Left ventricle myocardium inferior (tissue), 1 donor: ENCODE results near the gene FAM120AOS. TPM values are rescaled to one million over a fixed set of nuclear protein-coding genes. Genes with fewer than 3 reads are reported as not detected.
"Not testable (repeated sequence)": the region's sequence is repeated elsewhere in the genome, so short reads cannot be mapped to it uniquely, and the experiment has no call there.

Experiments
- DNase-seq: peaks from one replicate; pipeline ENCODE4 v3.0.0-alpha.2; 2020
- H3K27ac ChIP-seq: fragments of 200-600 bp; replicated peaks from 2 replicates; pipeline ENCODE4 v1.8.0; 2021
- H3K27me3 ChIP-seq: fragments of 200-600 bp; 2 replicates; pipeline ENCODE4 v1.8.0; 2021; ENCODE audit warnings: low read depth
- H3K36me3 ChIP-seq: fragments of 200-600 bp; 2 replicates; pipeline ENCODE4 v1.8.0; 2021
- H3K4me1 ChIP-seq: fragments of 200-600 bp; 2 replicates; pipeline ENCODE4 v1.8.0; 2021
- H3K4me3 ChIP-seq: fragments of 200-600 bp; 2 replicates; pipeline ENCODE4 v1.8.0; 2021; ENCODE audit warnings: mild to moderate bottlenecking, moderate library complexity
- H3K9me3 ChIP-seq: fragments of 200-600 bp; replicated peaks from 2 replicates; pipeline ENCODE4 v1.8.0; 2021
- intact Hi-C: fragments of 100-400 bp; cut with micrococcal nuclease; formaldehyde crosslinking; loops from one replicate; pipeline ENCODE4 v1.11.0; 2022
- total RNA-seq: library from RNA; stranded (reverse); fragmentation: NEBNext Ultra II Directional; extraction: Animal tissue kit (Norgen Biotek cat#: 25700); gene quantifications from one replicate; pipeline ENCODE4 v1.2.1, GENCODE V29; 2021
- TF ChIP-seq, protein P1 (sequence below): fragments of 200-600 bp; IDR thresholded peaks from 2 replicates; pipeline ENCODE4 v1.8.0; 2021; ENCODE audit warnings: antibody characterized with exemption, mild to moderate bottlenecking, borderline replicate concordance
- donor health status: DM: no; HTN: yes; CAD: no; lungs with severe emphysema.

The FAM120AOS gene
- total RNA-seq, 1 donor from 2014 or later = 27.3 TPM

GRCh38 chr9:93446073-93446472 lies 7.3 kb downstream of the FAM120AOS start:
- TF ChIP-seq, protein P1, sequence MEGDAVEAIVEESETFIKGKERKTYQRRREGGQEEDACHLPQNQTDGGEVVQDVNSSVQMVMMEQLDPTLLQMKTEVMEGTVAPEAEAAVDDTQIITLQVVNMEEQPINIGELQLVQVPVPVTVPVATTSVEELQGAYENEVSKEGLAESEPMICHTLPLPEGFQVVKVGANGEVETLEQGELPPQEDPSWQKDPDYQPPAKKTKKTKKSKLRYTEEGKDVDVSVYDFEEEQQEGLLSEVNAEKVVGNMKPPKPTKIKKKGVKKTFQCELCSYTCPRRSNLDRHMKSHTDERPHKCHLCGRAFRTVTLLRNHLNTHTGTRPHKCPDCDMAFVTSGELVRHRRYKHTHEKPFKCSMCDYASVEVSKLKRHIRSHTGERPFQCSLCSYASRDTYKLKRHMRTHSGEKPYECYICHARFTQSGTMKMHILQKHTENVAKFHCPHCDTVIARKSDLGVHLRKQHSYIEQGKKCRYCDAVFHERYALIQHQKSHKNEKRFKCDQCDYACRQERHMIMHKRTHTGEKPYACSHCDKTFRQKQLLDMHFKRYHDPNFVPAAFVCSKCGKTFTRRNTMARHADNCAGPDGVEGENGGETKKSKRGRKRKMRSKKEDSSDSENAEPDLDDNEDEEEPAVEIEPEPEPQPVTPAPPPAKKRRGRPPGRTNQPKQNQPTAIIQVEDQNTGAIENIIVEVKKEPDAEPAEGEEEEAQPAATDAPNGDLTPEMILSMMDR = no peak
- peaks cover 43% of the 10 kb centered on the region for H3K36me3 ChIP-seq
- H3K4me3 ChIP-seq = no peak overlapping the region
- no peaks in the 10 kb centered on the region for H3K27me3 ChIP-seq
- intact Hi-C loops = no loop called here
- H3K9me3 ChIP-seq = no peaks in the 10 kb centered on the region
- H3K27ac ChIP-seq = no peak overlapping the region
- no peak for DNase-seq
- H3K4me1 ChIP-seq = peaks cover 21% of the 10 kb centered on the region

- no peaks in the 10 kb centered on the region for H3K4me1 ChIP-seq
- no peak for DNase-seq
- H3K27me3 ChIP-seq = no peaks in the 10 kb centered on the region
- TF ChIP-seq, protein P1 = no peak
- no peak overlapping the region for H3K4me3 ChIP-seq
- no peak overlapping the region for H3K27ac ChIP-seq
- intact Hi-C loops = no loop called here
- H3K9me3 ChIP-seq = no peaks in the 10 kb centered on the region
- peaks cover 4% of the 10 kb centered on the region for H3K36me3 ChIP-seq
These were observed 12.3 kb downstream of the FAM120AOS start for GRCh38 chr9:93440896-93441580.

- intact Hi-C loops, H3K9me3 ChIP-seq, DNase-seq, H3K36me3 ChIP-seq, H3K4me3 ChIP-seq, H3K4me1 ChIP-seq, H3K27me3 ChIP-seq, H3K27ac ChIP-seq: not testable (repeated sequence)
These were observed 14.1 kb downstream of the FAM120AOS start for GRCh38 chr9:93439301-93439700.

DNA sequence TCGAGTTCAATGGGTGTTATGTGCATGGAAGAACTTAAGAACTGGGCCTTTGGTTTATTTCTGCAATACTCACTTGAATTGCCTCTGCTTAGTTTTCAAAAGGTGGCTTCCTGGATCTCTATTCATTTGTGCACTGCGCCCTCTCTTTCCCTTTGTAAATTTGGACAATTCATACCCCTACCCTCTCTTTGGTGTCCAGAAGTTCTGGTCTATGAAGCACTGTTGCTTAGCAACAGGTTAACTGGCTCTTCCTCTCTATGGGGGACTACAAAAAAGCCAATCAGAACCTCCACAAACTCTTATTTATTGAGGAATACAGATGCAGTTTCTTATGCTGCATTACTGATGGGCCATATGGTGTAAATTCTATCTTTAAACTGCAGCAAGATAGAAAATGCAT lies 15.4 kb downstream of the FAM120AOS start:
- no peak for DNase-seq
- TF ChIP-seq, protein P1 = no peak
- H3K4me1 ChIP-seq = no peaks in the 10 kb centered on the region
- H3K9me3 ChIP-seq = no peaks in the 10 kb centered on the region
- H3K36me3 ChIP-seq = no peaks in the 10 kb centered on the region
- H3K4me3 ChIP-seq = no peak overlapping the region
- intact Hi-C loops = no loop called here
- H3K27ac ChIP-seq = no peak overlapping the region
- H3K27me3 ChIP-seq = no peaks in the 10 kb centered on the region

DNA sequence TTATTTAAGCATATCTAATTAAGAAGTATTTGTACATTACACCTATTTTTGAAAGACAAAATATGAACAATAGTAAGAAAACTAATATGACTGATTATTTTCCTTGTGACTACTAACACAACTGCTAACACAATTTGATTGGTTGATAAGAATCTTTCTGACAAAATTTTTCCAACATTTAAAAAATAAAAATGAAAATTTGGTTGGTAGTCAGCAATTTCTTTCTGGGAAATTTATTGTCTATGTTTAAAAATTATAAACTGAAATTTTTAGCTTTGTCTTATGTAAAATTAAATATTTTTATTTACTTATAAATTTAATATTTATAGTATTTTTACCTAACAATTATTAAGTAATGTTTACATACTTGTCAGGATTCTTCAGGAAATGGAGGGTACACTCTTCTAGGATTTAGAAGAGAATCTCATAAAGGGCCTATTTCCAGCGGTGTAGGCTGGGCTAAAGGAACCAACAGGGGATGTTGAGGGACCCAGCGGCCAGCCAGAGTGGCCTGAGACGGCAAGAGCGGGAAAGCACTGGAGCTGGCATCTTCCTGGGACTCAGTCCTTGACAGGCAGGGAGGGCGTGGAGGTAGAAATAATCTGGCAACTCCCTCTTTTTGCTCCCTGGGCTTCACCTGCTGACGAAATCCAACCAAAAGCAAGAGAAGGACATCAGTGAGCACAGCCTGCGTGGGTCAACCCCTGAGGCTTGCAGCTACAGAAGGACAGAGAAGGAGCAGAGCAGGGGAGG lies 16.6 kb downstream of the FAM120AOS start:
- Histone ChIP-seq H3K36me3 (no peaks in the 10 kb centered on the region), H3K27me3 (no peaks in the 10 kb centered on the region), H3K4me1 (no peaks in the 10 kb centered on the region), H3K4me3 (no peak overlapping the region), H3K27ac (no peak overlapping the region), H3K9me3 (no peaks in the 10 kb centered on the region)
- no peak for DNase-seq
- intact Hi-C loops = no loop called here
- TF ChIP-seq, protein P1 = no peak

GRCh38 chr9:93436218-93436617 lies 17.2 kb downstream of the FAM120AOS start:
- H3K36me3 ChIP-seq = no peaks in the 10 kb centered on the region
- H3K4me1 ChIP-seq = no peaks in the 10 kb centered on the region
- no peaks in the 10 kb centered on the region for H3K9me3 ChIP-seq
- H3K27ac ChIP-seq = no peak overlapping the region
- no peak overlapping the region for H3K4me3 ChIP-seq
- intact Hi-C loops = no loop called here
- TF ChIP-seq, protein P1 = no peak
- no peak for DNase-seq
- H3K27me3 ChIP-seq = no peaks in the 10 kb centered on the region
